ENCODE results near the gene ISG15.
"Not testable (repeated sequence)": the region's sequence is repeated elsewhere in the genome, so short reads cannot be mapped to it uniquely, and the experiment has no call there.

The ISG15 gene

DNA sequence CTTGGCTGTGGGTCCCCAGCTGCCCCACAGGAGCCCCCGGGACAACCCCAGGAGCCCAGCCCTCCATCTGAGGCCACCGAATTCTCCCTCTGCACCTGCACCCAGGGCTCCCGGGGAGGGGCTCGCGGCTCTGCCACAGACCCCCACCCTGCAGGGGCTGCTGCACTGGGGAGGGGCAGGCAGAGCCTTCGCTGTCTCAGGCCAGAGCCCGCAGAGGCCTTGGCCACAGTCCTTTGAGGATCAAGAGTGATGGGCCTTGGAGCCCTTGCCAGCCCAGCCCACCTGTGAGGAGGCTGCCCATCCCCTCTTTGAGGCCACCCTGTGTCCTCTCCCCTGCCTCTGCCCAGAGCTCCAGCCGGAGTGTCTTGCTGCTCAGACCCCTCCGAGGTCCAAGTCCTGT is 37.9 kb upstream of the ISG15 start:
- no peak for DNase-seq (ENCODE audit: low spot score)

- peak; percentile 7 for DNase-seq (ENCODE audit: low spot score)
These were observed 37.2 kb upstream of the ISG15 start for GRCh38 chr1:975896-976683.

DNA sequence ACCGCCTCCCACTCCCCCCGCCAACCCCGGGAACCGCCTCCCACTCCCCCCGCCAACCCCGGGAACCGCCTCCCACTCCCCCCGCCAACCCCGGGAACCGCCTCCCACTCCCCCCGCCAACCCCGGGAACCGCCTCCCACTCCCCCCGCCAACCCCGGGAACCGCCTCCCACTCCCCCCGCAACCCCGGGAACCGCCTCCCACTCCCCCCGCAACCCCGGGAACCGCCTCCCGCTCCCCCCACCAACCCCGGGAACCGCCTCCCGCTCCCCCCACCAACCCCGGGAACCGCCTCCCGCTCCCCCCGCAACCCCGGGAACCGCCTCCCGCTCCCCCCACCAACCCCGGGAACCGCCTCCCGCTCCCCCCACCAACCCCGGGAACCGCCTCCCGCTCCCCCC is 36.5 kb upstream of the ISG15 start:
- not testable (repeated sequence) for DNase-seq (ENCODE audit: low spot score)

GRCh38 chr1:978069-978834 is 35.0 kb upstream of the ISG15 start:
- no peak for DNase-seq (ENCODE audit: low spot score)

- DNase-seq (ENCODE audit: low spot score): no peak
These were observed 34.2 kb upstream of the ISG15 start for GRCh38 chr1:978835-979743.

- DNase-seq (ENCODE audit: low spot score): no peak
These were observed 33.6 kb upstream of the ISG15 start for GRCh38 chr1:979744-980072.

- no peak for DNase-seq (ENCODE audit: low spot score)
These were observed 33.1 kb upstream of the ISG15 start for GRCh38 chr1:980137-980571.

DNA sequence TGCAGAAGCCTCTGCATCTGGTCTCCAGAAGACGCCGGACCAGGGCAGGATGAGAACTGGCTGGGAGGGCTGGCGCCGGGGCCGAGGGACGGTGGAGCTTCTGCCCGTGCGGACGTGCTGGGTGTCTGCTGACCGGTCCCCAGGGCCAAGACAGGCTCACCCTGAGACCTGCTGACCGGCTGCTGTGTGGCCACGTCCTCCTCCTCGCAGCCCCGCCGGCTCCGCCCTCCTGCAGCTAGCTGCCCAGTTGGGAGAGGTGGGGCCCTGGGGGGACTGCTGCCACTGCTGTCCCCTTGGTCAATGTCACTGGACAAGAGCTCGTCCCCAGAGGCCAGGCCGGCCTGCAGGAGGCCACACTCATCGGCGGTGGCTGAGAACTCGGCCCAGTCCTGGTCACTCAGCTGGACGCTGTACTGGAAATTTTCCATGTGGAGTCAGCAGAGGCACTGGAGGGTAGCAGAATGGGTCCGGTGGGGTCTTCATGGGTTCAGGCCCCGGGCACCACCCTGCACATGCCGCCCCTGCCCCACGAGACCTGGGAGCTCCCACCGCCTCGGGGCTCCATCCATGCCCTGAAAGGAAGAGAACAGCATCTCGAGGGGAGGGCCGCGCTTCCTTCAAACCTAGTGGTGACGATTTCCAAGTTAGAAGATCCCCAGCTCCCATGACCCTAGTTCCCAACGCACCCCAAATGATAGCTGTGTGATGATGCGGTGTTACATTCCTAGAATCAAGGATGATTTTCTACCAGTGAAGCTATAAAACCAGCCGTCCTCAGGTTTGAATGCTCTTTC is 32.5 kb upstream of the ISG15 start:
- no peak for DNase-seq (ENCODE audit: low spot score)

DNA sequence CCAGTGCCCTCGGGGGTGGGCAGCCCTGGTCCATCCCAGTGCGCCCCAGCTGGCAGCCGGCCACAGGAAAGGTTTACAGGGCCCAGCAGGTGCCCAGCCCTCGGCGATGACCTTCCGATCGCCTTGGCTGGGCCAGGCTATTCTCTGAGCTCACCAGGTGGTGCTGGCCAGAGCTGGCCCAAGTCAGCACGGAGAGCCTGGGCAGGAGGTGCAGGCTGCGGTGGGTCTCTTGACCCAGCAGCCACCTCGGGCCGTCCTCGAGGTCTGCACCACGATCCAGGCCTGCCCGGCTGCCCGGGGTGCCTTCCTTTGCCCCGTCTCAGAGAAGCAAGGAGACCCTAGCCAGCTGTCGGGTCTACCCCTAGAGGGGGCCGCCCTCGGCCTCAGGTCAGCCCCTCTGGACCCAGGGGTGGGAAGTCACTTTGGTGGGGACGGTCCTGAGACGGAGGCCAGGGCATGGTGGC is 31.8 kb upstream of the ISG15 start:
- DNase-seq (ENCODE audit: low spot score): no peak

DNA sequence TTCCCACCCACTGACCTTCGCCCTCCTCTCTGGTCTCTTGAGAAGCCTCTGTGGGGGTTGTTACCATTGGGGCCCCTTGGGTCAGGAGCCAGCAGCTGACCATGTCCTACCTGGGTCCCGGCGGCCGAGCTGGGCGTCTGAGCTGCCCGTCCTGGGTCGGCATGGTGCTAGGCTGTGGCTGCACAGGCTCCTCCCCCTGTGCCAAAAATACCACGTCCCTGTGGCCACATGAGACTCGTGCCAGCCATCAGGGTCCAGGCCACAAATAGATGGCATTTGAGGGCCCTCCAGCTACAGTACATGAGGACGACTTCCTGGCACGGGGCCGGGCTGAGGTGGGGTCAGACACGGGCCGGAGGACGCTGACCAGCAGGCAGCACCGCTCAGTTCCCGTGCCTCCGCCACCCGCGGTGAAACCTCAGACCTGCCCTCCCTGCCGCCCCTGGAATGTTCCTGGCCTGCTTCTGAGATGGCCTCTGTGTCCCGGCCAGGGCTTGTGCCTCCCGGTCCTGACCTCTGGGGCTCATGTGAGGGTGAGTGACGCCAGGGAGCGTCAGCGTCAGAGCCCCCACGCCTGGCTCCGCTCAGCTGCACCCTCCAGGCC is 31.2 kb upstream of the ISG15 start, which contains the start of gene PERM1:
PERM1 (minus strand) TSS at position 139 of the 604 bp plus-strand sequence. CDS start 1,064 bp downstream, outside the sequence.
- no peak for DNase-seq (ENCODE audit: low spot score)

- no peak for DNase-seq (ENCODE audit: low spot score)
These were observed 30.4 kb upstream of the ISG15 start for GRCh38 chr1:982765-983436.

DNA sequence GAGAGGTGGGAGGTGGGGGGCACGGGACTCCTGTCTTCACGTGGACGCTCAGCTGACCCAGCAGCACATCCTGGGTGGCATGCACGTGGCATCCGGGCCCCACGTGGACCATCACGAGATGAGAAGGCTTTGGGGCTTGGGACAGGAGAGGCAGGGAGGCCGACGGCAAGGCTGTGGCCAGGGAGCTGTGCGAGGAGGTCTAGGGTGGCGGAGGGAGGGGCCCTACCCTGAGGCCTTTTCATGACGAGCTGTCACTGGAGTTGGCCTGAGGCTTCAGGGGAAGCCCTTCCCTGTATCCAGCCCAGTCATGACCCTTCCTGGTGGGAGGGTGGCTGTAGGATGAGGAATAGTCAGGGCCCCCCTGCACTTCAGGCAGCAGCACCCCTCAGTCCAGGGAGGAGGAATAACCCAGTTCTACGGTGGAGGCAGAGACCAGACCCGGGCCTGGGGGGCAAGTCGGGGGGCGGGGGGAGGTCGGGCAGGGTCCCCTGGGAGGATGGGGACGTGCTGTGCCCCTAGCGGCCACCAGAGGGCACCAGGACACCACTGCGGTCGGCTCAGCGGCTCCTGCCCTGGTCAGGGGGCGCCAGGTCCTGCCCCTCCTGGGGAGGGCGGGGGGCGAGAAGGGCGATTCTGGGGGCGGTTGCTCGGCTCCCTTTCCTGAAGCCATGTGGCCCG is 29.4 kb upstream of the ISG15 start:
- peak; percentile 39 for DNase-seq (ENCODE audit: low spot score)

- no peak for DNase-seq (ENCODE audit: low spot score)
These were observed 28.9 kb upstream of the ISG15 start for GRCh38 chr1:984476-984814.

- no peak for DNase-seq (ENCODE audit: low spot score)
These were observed 28.2 kb upstream of the ISG15 start for GRCh38 chr1:985126-985525.

- not testable (repeated sequence) for DNase-seq (ENCODE audit: low spot score)
These were observed 25.2 kb upstream of the ISG15 start for GRCh38 chr1:988061-988460.

- not testable (repeated sequence) for DNase-seq (ENCODE audit: low spot score)
These were observed 22.0 kb upstream of the ISG15 start for GRCh38 chr1:991275-991674.

GRCh38 chr1:991895-992294 is 21.4 kb upstream of the ISG15 start:
- DNase-seq (ENCODE audit: low spot score): no peak

DNA sequence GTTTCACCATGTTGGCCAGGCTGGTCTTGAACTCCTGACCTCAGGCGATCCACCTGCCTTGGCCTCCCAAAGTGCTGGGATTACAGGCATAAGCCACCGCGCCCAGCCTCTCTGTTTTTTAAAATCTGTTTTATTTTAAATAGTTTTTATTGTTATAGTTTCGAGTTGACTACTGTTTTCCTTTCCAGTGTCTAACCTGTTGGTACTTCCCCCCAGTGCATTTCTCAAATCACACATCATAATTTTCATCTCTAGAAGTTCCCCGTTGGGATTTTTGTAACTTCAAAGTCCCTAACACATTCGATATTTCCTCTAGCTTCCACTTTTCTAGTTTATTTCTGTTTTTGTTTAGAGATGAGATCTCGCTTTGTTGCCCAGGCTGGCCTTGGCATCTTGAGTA is 20.9 kb upstream of the ISG15 start:
- no peak for DNase-seq (ENCODE audit: low spot score)

DNA sequence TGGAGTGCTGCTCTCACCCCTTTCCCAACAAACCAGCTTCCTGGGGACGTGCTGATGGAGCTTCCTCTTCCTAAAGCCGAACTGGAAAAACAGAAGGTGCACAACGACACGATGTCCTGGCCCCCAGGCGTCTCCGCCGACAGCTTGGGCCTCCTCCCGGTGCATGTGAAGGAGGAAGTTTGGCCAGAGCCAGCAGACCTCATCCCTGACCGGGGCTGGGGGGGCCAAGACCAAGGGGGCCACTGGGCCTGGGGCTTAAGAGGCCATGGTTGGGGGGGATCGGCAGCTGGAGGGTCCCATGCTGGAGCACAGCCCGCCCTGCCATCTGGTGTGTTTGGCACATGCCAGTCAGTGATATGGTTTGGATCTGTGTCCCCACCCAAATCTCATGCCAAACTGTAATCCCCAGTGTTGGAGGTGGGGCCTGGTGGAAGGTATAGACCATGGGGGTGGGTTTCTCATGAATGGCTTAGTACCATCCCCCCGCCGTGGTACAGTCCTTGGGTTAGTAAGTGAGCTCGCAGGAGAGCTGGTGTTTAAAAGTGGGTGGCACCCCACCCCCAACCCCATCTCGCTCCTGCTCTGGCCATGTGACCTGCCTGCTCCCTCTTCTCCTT is 19.8 kb upstream of the ISG15 start:
- DNase-seq (ENCODE audit: low spot score): no peak

Measured in hematopoietic multipotent progenitor cell treated with erythropoietin and hydrocortisone succinate and interleukin-3 and kit ligand, for 15 days (in vitro differentiated cells).